Endothelial cell of umbilical vein (primary cell): ENCODE data around the gene OTC. TPM values are rescaled to one million over a fixed set of nuclear protein-coding genes. Genes with fewer than 3 reads are reported as not detected.

Source experiments
- BruUV-seq: library from RNA; stranded (reverse); fragments of 400-500 nt; replicated peaks from 2 replicates; lab custom pipeline; 2021; lab: Mats Ljungman, UMichigan
- CTCF ChIA-PET: fragments of 300-600, 350-600 bp; sonication (Branson Sonifier 250); formaldehyde crosslinking; loops from one replicate; lab custom pipeline; 2021; ENCODE audit warnings: antibody characterized with exemption, inconsistent platforms; lab: Charles Lee
- POLR2A ChIA-PET: fragments of 300-600, 350-600 bp; sonication (Branson Sonifier 250); formaldehyde crosslinking; loops from one replicate; lab custom pipeline; 2021; ENCODE audit warnings: antibody characterized with exemption, inconsistent platforms; lab: Charles Lee
- DNase-seq: peaks from one replicate; pipeline ENCODE4 v3.0.0-alpha.2; 2011; ENCODE audit warnings: low read depth, low spot score
- FAIRE-seq: peaks from 2 replicates; lab custom pipeline; 2011; peaks lifted over from hg19 to GRCh38; lab: Jason Lieb, UNC
- H2AFZ ChIP-seq: 2 replicates; pipeline ENCODE4 v1.6.0; 2012; ENCODE audit warnings: low read depth, low read length, control low read depth, inconsistent platforms
- H3K27ac ChIP-seq: 2 replicates; pipeline ENCODE4 v1.5.1; 2011; ENCODE audit warnings: low read depth, mild to moderate bottlenecking, control low read depth, low read length, moderate library complexity; ENCODE audit not compliant: insufficient read depth
- H3K27me3 ChIP-seq, 2 experiments: 2 replicates each; pipeline versions ENCODE4 v1.6.0 to v1.6.1; 2011; ENCODE audit warnings: low read length in 2 of 2, mixed read lengths in 1 of 2; ENCODE audit not compliant: control insufficient read depth in 2 of 2, insufficient read depth in 2 of 2
- H3K36me3 ChIP-seq, 2 experiments: 2 replicates in 1 of 2; 3 replicates in 1 of 2; pipeline ENCODE4 v1.5.1; 2011; ENCODE audit warnings: low read length in 2 of 2, mild to moderate bottlenecking in 1 of 2, moderate library complexity in 1 of 2; ENCODE audit not compliant: control insufficient read depth in 2 of 2, insufficient read depth in 2 of 2; ENCODE audit errors: extremely low read depth in 1 of 2
- H3K4me1 ChIP-seq: 3 replicates; pipeline ENCODE4 v1.5.1; 2011; ENCODE audit warnings: mild to moderate bottlenecking, low read length; ENCODE audit not compliant: control insufficient read depth, insufficient read depth; ENCODE audit errors: extremely low read depth
- H3K4me2 ChIP-seq: 2 replicates; pipeline ENCODE4 v1.6.1; 2011; ENCODE audit warnings: low read length, control low read depth, mixed read lengths; ENCODE audit not compliant: insufficient read depth
- H3K4me3 ChIP-seq, 3 experiments: fragments of 200-600 bp in 1 of 3; sonication (generic), shearing (Covaris generic) in 1 of 3; replicated peaks in 1 of 3; 2 replicates each; pipeline ENCODE4 v1.5.1; 2011 to 2016; ENCODE audit warnings: control low read depth in 3 of 3, low read length in 3 of 3, mild to moderate bottlenecking in 2 of 3, inconsistent platforms in 1 of 3, low read depth in 1 of 3, moderate library complexity in 1 of 3; ENCODE audit not compliant: insufficient read depth in 1 of 3
- H3K79me2 ChIP-seq: 2 replicates; pipeline ENCODE4 v1.6.0; 2012; ENCODE audit warnings: low read length, inconsistent platforms; ENCODE audit not compliant: control insufficient read depth, insufficient read depth
- H3K9ac ChIP-seq: replicated peaks from 2 replicates; pipeline ENCODE3; 2011; ENCODE audit warnings: low read length, control low read depth; ENCODE audit not compliant: insufficient read depth; ENCODE audit errors: extremely low read depth
- H3K9me1 ChIP-seq: replicated peaks from 3 replicates; pipeline ENCODE4 v1.6.0; 2011; ENCODE audit warnings: mild to moderate bottlenecking, low read length; ENCODE audit not compliant: control insufficient read depth, insufficient read depth; ENCODE audit errors: extremely low read depth
- H3K9me3 ChIP-seq: replicated peaks from 2 replicates; pipeline ENCODE4 v1.5.1; 2012; ENCODE audit warnings: low read length, inconsistent platforms; ENCODE audit not compliant: control insufficient read depth, insufficient read depth
- H4K20me1 ChIP-seq: replicated peaks from 2 replicates; pipeline ENCODE3; 2011; ENCODE audit warnings: mild to moderate bottlenecking, low read length; ENCODE audit not compliant: control insufficient read depth, insufficient read depth; ENCODE audit errors: extremely low read depth
- EZH2 ChIP-seq: IDR thresholded peaks from 2 replicates; pipeline ENCODE4 v1.6.1; 2012; ENCODE audit warnings: borderline replicate concordance, low read depth, mild to moderate bottlenecking, moderate library complexity, low read length, inconsistent platforms; ENCODE audit not compliant: severe bottlenecking
- FOS ChIP-seq: IDR thresholded peaks from 2 replicates; pipeline ENCODE4 v1.6.1; 2011; ENCODE audit warnings: mild to moderate bottlenecking, low read length, moderate library complexity, borderline replicate concordance; ENCODE audit not compliant: insufficient read depth
- GATA2 ChIP-seq: IDR thresholded peaks from 2 replicates; pipeline ENCODE4 v1.7.0; 2011; ENCODE audit warnings: low read depth, mild to moderate bottlenecking, moderate library complexity, mixed read lengths, low read length; ENCODE audit not compliant: insufficient read length, insufficient read depth
- JUN ChIP-seq: IDR thresholded peaks from 2 replicates; pipeline ENCODE4 v1.6.1; 2011; ENCODE audit warnings: borderline replicate concordance, low read depth; ENCODE audit not compliant: insufficient read length, insufficient read depth
- MYC ChIP-seq: IDR thresholded peaks from one replicate; pipeline ENCODE4 v1.6.1; 2011; ENCODE audit warnings: mild to moderate bottlenecking, low read depth, low read length
- POLR2A ChIP-seq: IDR thresholded peaks from 2 replicates; pipeline ENCODE4 v1.6.1; 2012; ENCODE audit warnings: low read depth, mild to moderate bottlenecking, control low read depth, low read length
- POLR2AphosphoS5 ChIP-seq: IDR thresholded peaks from 2 replicates; pipeline ENCODE4 v1.6.1; 2012; ENCODE audit warnings: low read depth, mild to moderate bottlenecking, control low read depth, low read length, moderate library complexity; ENCODE audit not compliant: insufficient read depth
- dilution Hi-C: fragments of 300-500 bp; cut with MboI; formaldehyde crosslinking; loops from one replicate; pipeline ENCODE4 v1.15.0; 2019; ENCODE audit warnings: low sequenced_read_pairs; ENCODE audit not compliant: extremely low pct_ligation_motif_present
- intact Hi-C: fragments of 100-400 bp; cut with micrococcal nuclease; formaldehyde crosslinking; loops from one replicate; pipeline ENCODE4 v1.10.0; 2022
- polyA plus RNA-seq, 4 experiments: library from polyadenylated mRNA; depleted of rRNA in 3 of 4; stranded (reverse) in 3 of 4; unstranded in 1 of 4; fragments of >200 nt; gene quantifications; 2 replicates each; pipeline versions ENCODE4 v1.2.1 to v1.2.3, GENCODE V29; 2011 to 2012; ENCODE audit warnings: missing spikeins in 1 of 4
- total RNA-seq: library from RNA; stranded (reverse); gene quantifications from 2 replicates; pipeline ENCODE4 v1.2.3, GENCODE V29; 2021
- TF ChIP-seq, protein P1 (sequence below), 2 donors: IDR thresholded peaks; 1 replicate in 1 of 2; 2 replicates in 1 of 2; pipeline ENCODE4 v1.5.1; 2011; ENCODE audit warnings: low read length in 2 of 2, mild to moderate bottlenecking in 2 of 2, moderate library complexity in 2 of 2, control low read depth in 1 of 2, inconsistent platforms in 1 of 2, low read depth in 1 of 2; ENCODE audit not compliant: insufficient read depth in 1 of 2; ENCODE audit errors: extremely low read depth in 1 of 2
- TF ChIP-seq, protein P2 (sequence below): IDR thresholded peaks from 2 replicates; pipeline ENCODE4 v1.6.1; 2011; ENCODE audit not compliant: insufficient read depth, insufficient read length

OTC gene
- total and polyA plus RNA-seq, 2 donors (not counting 3 experiments of a cell fraction or from before 2014, with no cell fraction given) = not detected

DNA sequence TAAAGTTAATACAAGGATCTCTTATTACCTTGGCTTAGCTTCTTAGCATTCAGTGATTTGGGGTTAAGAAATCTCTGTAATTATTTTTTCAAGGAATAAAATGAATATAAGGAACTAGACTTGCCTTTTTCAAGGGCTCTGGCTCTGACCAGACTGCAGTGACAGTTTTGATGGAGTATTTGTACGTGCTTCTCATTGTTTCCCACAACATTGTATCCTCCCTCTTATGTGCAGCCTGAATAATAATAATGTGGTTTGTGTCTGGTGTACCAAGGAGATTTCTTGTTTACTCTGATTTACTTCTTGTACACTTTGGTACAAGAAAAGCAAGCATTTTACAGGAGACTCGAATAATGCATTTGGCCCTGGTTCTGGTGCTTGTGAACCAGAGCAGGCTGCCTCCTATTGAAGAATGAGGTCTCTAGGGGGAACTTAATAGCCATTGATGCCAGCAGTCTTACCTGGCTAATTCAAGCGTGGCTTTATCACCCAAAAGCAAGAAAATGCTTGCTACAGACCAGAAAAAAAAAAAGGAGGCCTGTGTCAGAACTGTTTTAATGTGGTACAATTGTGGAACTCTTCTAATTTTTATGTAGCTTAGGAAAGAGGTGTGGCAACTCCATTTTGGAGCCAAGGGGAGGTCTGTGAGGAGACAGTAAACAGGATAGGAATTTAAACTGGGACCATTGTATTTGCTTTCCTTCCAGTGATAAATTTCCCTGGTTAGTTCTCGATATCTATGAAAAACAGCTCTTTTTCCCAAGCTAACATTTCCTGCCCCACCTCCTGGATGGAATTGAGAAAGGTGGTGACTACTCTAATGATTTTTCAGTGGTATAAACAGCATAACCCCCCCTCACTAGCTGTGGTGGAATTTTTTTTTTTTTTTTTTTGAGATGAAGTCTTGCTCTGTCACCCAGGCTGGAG, 5.6 kb downstream of the OTC start:
- FAIRE-seq (peak; percentile 4), DNase-seq (peak; percentile 88)
- dilution Hi-C loops = no loop called here
- Histone ChIP-seq H3K4me1 (peaks cover 9% of the 10 kb centered on the region), H3K27me3 (no peaks in the 10 kb centered on the region), H3K9me1 (no peaks in the 10 kb centered on the region), H3K9me3 (no peaks in the 10 kb centered on the region), H3K36me3 (no peaks in the 10 kb centered on the region), H3K4me2 (peak overlapping the region; percentile 17), H3K27ac (peak overlapping the region; percentile 35), H3K9ac (no peak overlapping the region), H3K79me2 (no peaks in the 10 kb centered on the region), H4K20me1 (no peaks in the 10 kb centered on the region), H2AFZ (no peak overlapping the region), H3K4me3 (no peak overlapping the region)
- intact Hi-C loops = no loop called here
- TF ChIP-seq POLR2AphosphoS5 (no peak), EZH2 (no peak), JUN (no peak), POLR2A (no peak), GATA2 (no peak), FOS (no peak), MYC (no peak)
- TF ChIP-seq, protein P1, sequence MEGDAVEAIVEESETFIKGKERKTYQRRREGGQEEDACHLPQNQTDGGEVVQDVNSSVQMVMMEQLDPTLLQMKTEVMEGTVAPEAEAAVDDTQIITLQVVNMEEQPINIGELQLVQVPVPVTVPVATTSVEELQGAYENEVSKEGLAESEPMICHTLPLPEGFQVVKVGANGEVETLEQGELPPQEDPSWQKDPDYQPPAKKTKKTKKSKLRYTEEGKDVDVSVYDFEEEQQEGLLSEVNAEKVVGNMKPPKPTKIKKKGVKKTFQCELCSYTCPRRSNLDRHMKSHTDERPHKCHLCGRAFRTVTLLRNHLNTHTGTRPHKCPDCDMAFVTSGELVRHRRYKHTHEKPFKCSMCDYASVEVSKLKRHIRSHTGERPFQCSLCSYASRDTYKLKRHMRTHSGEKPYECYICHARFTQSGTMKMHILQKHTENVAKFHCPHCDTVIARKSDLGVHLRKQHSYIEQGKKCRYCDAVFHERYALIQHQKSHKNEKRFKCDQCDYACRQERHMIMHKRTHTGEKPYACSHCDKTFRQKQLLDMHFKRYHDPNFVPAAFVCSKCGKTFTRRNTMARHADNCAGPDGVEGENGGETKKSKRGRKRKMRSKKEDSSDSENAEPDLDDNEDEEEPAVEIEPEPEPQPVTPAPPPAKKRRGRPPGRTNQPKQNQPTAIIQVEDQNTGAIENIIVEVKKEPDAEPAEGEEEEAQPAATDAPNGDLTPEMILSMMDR (IDR thresholded peaks at IDR 0.05; ENCODE audit: extremely low read depth in 1 of 2, insufficient read depth in 1 of 2, low read depth in 1 of 2, low read length in 2 of 2) = no peak
- TF ChIP-seq, protein P2, sequence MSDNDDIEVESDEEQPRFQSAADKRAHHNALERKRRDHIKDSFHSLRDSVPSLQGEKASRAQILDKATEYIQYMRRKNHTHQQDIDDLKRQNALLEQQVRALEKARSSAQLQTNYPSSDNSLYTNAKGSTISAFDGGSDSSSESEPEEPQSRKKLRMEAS = no peak
- CTCF ChIA-PET = interaction anchor here (0.8 to 1.7 kb wide), 4 partner anchors 10 to 613 kb away, joined by 3 to 8 read pairs (median 4); partner anchors contain the start of gene RPGR
- no TSS peak for BruUV-seq
- POLR2A ChIA-PET = no interaction called here
